Right lobe of liver (tissue), 6 donors: ENCODE results near the gene CAVIN3. TPM values are rescaled to one million over a fixed set of nuclear protein-coding genes. Genes with fewer than 3 reads are reported as not detected.
A peak's percentile ranks its signal among the peaks of the same experiment; 100 is the strongest.

ENCODE experiments used
- ATAC-seq, 4 donors: fragments of 200-7000 bp; cut with Tn5 transposase; one replicate each; pipeline ENCODE4 v1.9.1; 2020; ENCODE audit warnings: mild to moderate bottlenecking in 4 of 4, moderate library complexity in 4 of 4
- DNase-seq, 3 donors: peaks; one replicate each; pipeline ENCODE4 v3.0.0-alpha.2; 2020
- H3K27ac ChIP-seq, 3 donors: fragments of 200-600 bp; one replicate each; pipeline ENCODE4 v1.8.0; 2022
- H3K27me3 ChIP-seq, 2 donors: fragments of 200-600 bp; one replicate each; pipeline ENCODE4 v1.8.0; 2022
- H3K36me3 ChIP-seq, 4 donors: fragments of 200-600 bp; sonication (generic) in 1 of 4; one replicate each; pipeline versions ENCODE4 v1.5.1 to v1.8.0; 2017 to 2022; ENCODE audit warnings: control low read depth in 1 of 4
- H3K4me1 ChIP-seq, 4 donors: fragments of 200-600 bp; sonication (generic) in 1 of 4; one replicate each; pipeline versions ENCODE4 v1.5.1 to v1.8.0; 2017 to 2022; ENCODE audit warnings: control low read depth in 1 of 4
- H3K4me3 ChIP-seq, 3 donors: fragments of 200-600 bp; one replicate each; pipeline ENCODE4 v1.8.0; 2022
- H3K9me3 ChIP-seq, 4 donors: fragments of 200-600 bp; sonication (generic) in 1 of 4; one replicate each; pipeline versions ENCODE4 v1.5.1 to v1.8.0; 2017 to 2022; ENCODE audit warnings: control low read depth in 1 of 4
- POLR2A ChIP-seq: fragments of 450-650 bp; IDR thresholded peaks from one replicate; pipeline ENCODE4 v1.6.1; 2017; ENCODE audit warnings: antibody characterized with exemption, mild to moderate bottlenecking
- WGBS: methylation state at CpG from one replicate; pipeline ENCODE4 v1.1.6; 2018; ENCODE audit warnings: low coverage, low lambda C conversion rate; ENCODE audit not compliant: insufficient coverage; ENCODE audit errors: missing lambda C conversion rate; 5-methylcytosine and 5-hydroxymethylcytosine counted together
- intact Hi-C, 2 donors: fragments of 100-400 bp; cut with DNase I; formaldehyde crosslinking; loops; one replicate each; pipeline versions ENCODE4 v1.11.2 to v1.14.1; 2022
- total RNA-seq, 6 experiments: library from RNA; depleted of rRNA in 2 of 6; stranded (reverse); fragments of >200 nt in 2 of 6; fragmentation: NEBNext Ultra II Directional in 3 of 6; extraction: Animal tissue kit (Norgen Biotek cat#: 25700) in 3 of 6; gene quantifications; one replicate each; pipeline versions ENCODE4 v1.1.0 to v1.2.4, GENCODE V29; 2016 to 2023
- TF ChIP-seq, protein P1 (sequence below), 4 donors: fragments of 200-600 bp in 3 of 4; fragments of 450-650 bp in 1 of 4; IDR thresholded peaks; one replicate each; pipeline versions ENCODE4 v1.5.1 to v1.8.0; 2016 to 2022; ENCODE audit warnings: antibody characterized with exemption in 4 of 4, mild to moderate bottlenecking in 2 of 4
- donor health status: DM: no; HTN: yes; CAD: no.
- donor health status: DM: no; HTN: no; CAD: no.
- donor health status: DM: no; HTN: no; CAD: no.
- donor health status: DM: no; HTN: yes; CAD: no.
- donor health status: DM: no; HTN: yes; CAD: no.

Gene CAVIN3
- total RNA-seq, 6 experiments from 2014 or later = 2.6 to 11.2 (median 4.1) TPM

DNA sequence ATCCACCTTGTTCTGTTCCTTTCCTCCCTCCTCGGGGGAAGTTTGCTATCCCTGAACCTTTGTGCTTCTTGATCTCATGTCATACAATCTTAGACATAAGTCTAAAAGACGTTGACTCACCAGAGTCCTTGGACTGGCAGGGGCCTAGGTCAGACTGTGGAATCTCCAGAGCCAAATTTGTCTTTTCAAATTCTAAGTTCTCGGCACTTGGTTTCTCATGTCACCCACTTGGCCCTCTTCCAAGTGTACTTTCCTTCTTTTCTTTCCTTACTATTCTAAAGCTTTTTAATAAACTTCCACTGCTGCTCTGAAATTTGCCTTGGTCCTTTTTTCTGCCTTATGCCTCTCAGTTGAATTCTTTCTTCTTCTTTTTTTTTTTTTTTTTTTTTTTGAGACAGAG, 39.9 kb upstream of the CAVIN3 start:
- H3K4me1 ChIP-seq = peaks cover 0 to 21% (median 8%) of the 10 kb centered on the region in 4 donors
- no peaks in the 10 kb centered on the region for H3K27me3 ChIP-seq
- no peak for DNase-seq
- TF ChIP-seq, protein P1, sequence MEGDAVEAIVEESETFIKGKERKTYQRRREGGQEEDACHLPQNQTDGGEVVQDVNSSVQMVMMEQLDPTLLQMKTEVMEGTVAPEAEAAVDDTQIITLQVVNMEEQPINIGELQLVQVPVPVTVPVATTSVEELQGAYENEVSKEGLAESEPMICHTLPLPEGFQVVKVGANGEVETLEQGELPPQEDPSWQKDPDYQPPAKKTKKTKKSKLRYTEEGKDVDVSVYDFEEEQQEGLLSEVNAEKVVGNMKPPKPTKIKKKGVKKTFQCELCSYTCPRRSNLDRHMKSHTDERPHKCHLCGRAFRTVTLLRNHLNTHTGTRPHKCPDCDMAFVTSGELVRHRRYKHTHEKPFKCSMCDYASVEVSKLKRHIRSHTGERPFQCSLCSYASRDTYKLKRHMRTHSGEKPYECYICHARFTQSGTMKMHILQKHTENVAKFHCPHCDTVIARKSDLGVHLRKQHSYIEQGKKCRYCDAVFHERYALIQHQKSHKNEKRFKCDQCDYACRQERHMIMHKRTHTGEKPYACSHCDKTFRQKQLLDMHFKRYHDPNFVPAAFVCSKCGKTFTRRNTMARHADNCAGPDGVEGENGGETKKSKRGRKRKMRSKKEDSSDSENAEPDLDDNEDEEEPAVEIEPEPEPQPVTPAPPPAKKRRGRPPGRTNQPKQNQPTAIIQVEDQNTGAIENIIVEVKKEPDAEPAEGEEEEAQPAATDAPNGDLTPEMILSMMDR (IDR thresholded peaks at IDR 0.05) = no peak
- no peak for TF ChIP-seq POLR2A
- H3K9me3 ChIP-seq = no peaks in the 10 kb centered on the region
- no peak for ATAC-seq
- H3K36me3 ChIP-seq = no peaks in the 10 kb centered on the region
- H3K27ac ChIP-seq = no peak overlapping the region
- 77% methylated on average over 3 of the region's 3 CpGs for WGBS
- intact Hi-C loops = no loop called here
- no peak overlapping the region for H3K4me3 ChIP-seq

DNA sequence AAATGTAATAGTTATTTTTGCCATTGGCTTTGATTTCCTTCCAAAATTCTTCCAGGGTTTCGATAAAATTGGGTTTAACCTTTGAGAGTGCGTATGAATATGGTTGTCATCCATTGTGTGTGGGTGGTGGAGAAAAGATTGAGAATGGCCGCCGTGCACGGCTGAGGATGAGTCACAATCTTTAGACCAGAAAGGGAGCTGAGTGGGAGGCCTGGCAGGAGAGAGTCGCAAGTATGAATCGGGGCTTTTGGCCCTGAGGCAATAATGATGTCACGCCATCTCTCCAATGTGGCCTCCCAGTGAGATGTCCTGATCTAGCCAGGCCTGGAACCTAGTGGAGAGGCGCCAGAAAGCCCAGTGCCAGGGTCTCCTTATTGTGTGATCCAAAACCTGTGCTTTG, 36.9 kb upstream of the CAVIN3 start:
- ATAC-seq = no peak
- WGBS = 82% methylated on average over 8 of the region's 9 CpGs
- H3K27ac ChIP-seq = no peak overlapping the region

DNA sequence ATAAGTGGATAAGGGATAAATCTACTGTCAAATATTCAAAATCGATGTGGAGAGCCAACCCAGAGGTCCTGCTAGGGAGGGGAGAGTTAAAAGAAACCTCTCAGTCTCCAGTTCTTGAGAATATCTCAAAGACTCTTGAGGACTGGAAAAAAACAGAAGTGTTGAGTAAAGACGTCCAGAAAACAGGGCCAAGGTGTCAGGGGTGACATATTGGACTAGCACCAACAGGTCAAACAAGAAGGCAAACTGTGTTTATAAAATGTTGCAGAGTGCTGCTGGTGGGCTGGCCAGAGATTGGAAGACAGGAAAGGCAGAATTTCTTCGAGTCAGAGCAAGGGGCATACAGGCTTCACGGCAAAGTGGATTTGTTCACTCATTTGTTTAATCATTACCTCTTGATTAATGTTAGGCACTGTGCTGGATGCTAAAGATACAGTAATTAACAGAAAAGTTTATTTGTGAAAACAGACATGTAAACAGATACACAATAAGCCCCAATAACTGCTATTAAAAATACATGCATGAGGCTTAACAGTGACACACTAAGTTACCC, 36.3 kb upstream of the CAVIN3 start:
- H3K27me3 ChIP-seq = no peaks in the 10 kb centered on the region
- peaks cover 0 to 21% (median 9%) of the 10 kb centered on the region in 4 donors for H3K4me1 ChIP-seq
- ATAC-seq = no peak
- no peaks in the 10 kb centered on the region for H3K9me3 ChIP-seq
- no peaks in the 10 kb centered on the region for H3K36me3 ChIP-seq
- 38% methylated on average over 4 of the region's 4 CpGs for WGBS
- H3K4me3 ChIP-seq = no peak overlapping the region
- intact Hi-C loops = no loop called here
- TF ChIP-seq POLR2A = no peak
- TF ChIP-seq, protein P1 (IDR thresholded peaks at IDR 0.05) = no peak
- DNase-seq = no peak
- H3K27ac ChIP-seq = no peak overlapping the region

More for the DNA sequence above, 36.9 kb upstream of the CAVIN3 start:
- intact Hi-C loops = no loop called here
- H3K9me3 ChIP-seq = no peaks in the 10 kb centered on the region
- H3K36me3 ChIP-seq = no peaks in the 10 kb centered on the region
- no peak for DNase-seq
- no peak for TF ChIP-seq POLR2A
- TF ChIP-seq, protein P1 (IDR thresholded peaks at IDR 0.05) = no peak
- no peaks in the 10 kb centered on the region for H3K27me3 ChIP-seq
- H3K4me1 ChIP-seq = peaks cover 0 to 21% (median 9%) of the 10 kb centered on the region in 4 donors
- H3K4me3 ChIP-seq = no peak overlapping the region

DNA sequence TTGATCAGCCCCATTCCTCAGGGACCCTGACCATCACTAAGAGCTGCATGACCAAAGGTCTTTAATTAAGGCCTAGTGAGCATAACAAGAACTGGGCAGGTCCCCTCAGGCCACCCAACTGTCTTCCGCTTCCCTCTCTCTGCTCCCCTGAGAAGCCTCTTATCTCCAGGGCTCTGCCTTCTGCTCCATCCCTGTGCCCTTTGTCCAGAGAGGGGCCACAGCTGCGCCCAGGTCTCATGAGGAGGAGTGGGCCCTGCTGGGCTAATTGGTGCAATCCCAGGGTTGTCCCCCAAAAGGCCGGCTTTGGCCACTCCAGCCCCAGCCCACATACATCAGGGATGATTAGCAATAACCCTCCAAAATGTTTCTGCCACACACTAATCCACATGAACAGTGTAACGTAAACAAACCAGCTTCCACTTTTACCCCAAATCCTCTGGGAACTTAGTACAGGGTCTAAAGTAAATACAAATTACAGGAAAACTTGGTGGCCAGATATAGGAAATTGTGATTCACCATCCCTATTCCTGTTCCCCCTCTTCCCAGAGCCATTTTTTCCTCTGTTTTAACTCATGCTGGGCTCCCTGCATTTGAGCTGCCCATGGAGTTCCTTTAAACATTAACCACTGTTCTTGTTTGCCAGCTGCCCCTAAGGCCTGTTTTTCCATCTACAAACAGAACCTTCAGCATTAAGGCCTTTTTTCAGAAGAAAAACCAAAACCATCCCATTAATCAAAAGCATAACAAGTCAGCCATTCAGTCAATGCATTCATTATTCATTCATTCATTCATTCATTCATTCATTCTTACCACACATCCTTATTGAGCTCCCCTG, 34.6 kb upstream of the CAVIN3 start:
- H3K4me3 ChIP-seq = no peak overlapping the region
- intact Hi-C loops = no loop called here
- TF ChIP-seq, protein P1 (IDR thresholded peaks at IDR 0.05) = no peak
- no peak for TF ChIP-seq POLR2A
- peaks cover 0 to 21% (median 9%) of the 10 kb centered on the region in 4 donors for H3K4me1 ChIP-seq
- peak overlapping the region; percentile 36 to 80 (median 71) for H3K27ac ChIP-seq
- no peak for DNase-seq
- H3K36me3 ChIP-seq = no peaks in the 10 kb centered on the region
- H3K9me3 ChIP-seq = no peaks in the 10 kb centered on the region
- no peaks in the 10 kb centered on the region for H3K27me3 ChIP-seq
- WGBS = 44% methylated on average over 3 of the region's 4 CpGs
- peak; percentile 71 to 82 (median 78) for ATAC-seq
